HEK293 (cell line): ENCODE results near the gene ADAMTS16.

Experiments used
- CTCF ChIA-PET: fragments of 350-600 bp; formaldehyde crosslinking; extraction: SDS; loops from one replicate; lab custom pipeline; 2021; ENCODE audit warnings: antibody characterized with exemption; lab: Yijun Ruan, JAX
- POLR2A ChIA-PET: fragments of 300-600 bp; formaldehyde crosslinking; extraction: SDS; loops from one replicate; lab custom pipeline; 2020; ENCODE audit warnings: antibody characterized with exemption, inconsistent platforms; lab: Yijun Ruan, JAX
- H3K27ac ChIP-seq: fragments of 200-500 bp; sonication (Bioruptor generic); 2 replicates; pipeline ENCODE4 v1.5.1; 2014; ENCODE audit warnings: low read depth, low read length, control low read depth, inconsistent platforms; ENCODE audit errors: extremely low read depth
- H3K36me3 ChIP-seq, 2 experiments: fragments of 200-500 bp in 1 of 2; sonication (Bioruptor generic) in 1 of 2; 1 replicate in 1 of 2; 2 replicates in 1 of 2; pipeline ENCODE4 v1.5.1; 2014 to 2017; ENCODE audit warnings: inconsistent platforms in 2 of 2, low read length in 2 of 2; ENCODE audit not compliant: control insufficient read depth in 2 of 2, insufficient read depth in 1 of 2
- H3K4me1 ChIP-seq: fragments of 200-500 bp; sonication (Bioruptor generic); 2 replicates; pipeline ENCODE4 v1.5.1; 2014; ENCODE audit warnings: mild to moderate bottlenecking, low read length, inconsistent platforms; ENCODE audit not compliant: control insufficient read depth, insufficient read depth
- H3K4me3 ChIP-seq: 2 replicates; pipeline ENCODE4 v1.5.1; 2011; ENCODE audit warnings: low read depth, mild to moderate bottlenecking, control low read depth, low read length, moderate library complexity
- H3K9me3 ChIP-seq: fragments of 200-500 bp; sonication (Bioruptor generic); 2 replicates; pipeline ENCODE4 v1.5.1; 2014; ENCODE audit warnings: low read depth, low read length, inconsistent platforms; ENCODE audit not compliant: control insufficient read depth, insufficient read depth
- AEBP2 ChIP-seq: fragments of 450-650 bp; formaldehyde crosslinking; IDR thresholded peaks from 2 replicates; pipeline ENCODE4 v1.5.1; 2016; ENCODE audit warnings: missing biosample characterization, missing genetic modification characterization, borderline replicate concordance
- ATF2 ChIP-seq: fragments of 450-650 bp; formaldehyde crosslinking; IDR thresholded peaks from 2 replicates; pipeline ENCODE4 v1.5.1; 2016; ENCODE audit warnings: missing biosample characterization, missing genetic modification characterization, low read depth
- EGR2 ChIP-seq: fragments of 450-650 bp; formaldehyde crosslinking; IDR thresholded peaks from 2 replicates; pipeline ENCODE4 v1.5.1; 2016; ENCODE audit warnings: low read depth, missing biosample characterization, missing genetic modification characterization
- KLF16 ChIP-seq: fragments of 450-650 bp; formaldehyde crosslinking; IDR thresholded peaks from 2 replicates; pipeline ENCODE4 v1.5.1; 2017; ENCODE audit warnings: missing biosample characterization, missing genetic modification characterization
- ZBTB1 ChIP-seq: fragments of 450-650 bp; formaldehyde crosslinking; IDR thresholded peaks from 2 replicates; pipeline ENCODE4 v1.5.1; 2016; ENCODE audit warnings: missing biosample characterization, missing genetic modification characterization
- ZBTB20 ChIP-seq: fragments of 450-650 bp; formaldehyde crosslinking; IDR thresholded peaks from 2 replicates; pipeline ENCODE4 v1.5.1; 2016; ENCODE audit warnings: missing biosample characterization, missing genetic modification characterization
- ZNF223 ChIP-seq: fragments of 450-650 bp; formaldehyde crosslinking; IDR thresholded peaks from 2 replicates; pipeline ENCODE4 v1.5.1; 2016; ENCODE audit warnings: missing biosample characterization, missing genetic modification characterization
- ZNF23 ChIP-seq: fragments of 450-650 bp; formaldehyde crosslinking; IDR thresholded peaks from 2 replicates; pipeline ENCODE4 v1.5.1; 2016; ENCODE audit warnings: missing biosample characterization, missing genetic modification characterization, borderline replicate concordance
- ZNF394 ChIP-seq: fragments of 450-650 bp; formaldehyde crosslinking; IDR thresholded peaks from 2 replicates; pipeline ENCODE4 v1.5.1; 2016; ENCODE audit warnings: missing biosample characterization, missing genetic modification characterization, mild to moderate bottlenecking, moderate library complexity, borderline replicate concordance
- ZNF404 ChIP-seq: fragments of 450-650 bp; formaldehyde crosslinking; IDR thresholded peaks from 2 replicates; pipeline ENCODE4 v1.5.1; 2017; ENCODE audit warnings: missing biosample characterization, missing genetic modification characterization
- ZNF433 ChIP-seq: fragments of 450-650 bp; formaldehyde crosslinking; IDR thresholded peaks from 2 replicates; pipeline ENCODE4 v1.5.1; 2016; ENCODE audit warnings: missing biosample characterization, missing genetic modification characterization, low read depth
- ZNF677 ChIP-seq: fragments of 450-650 bp; IDR thresholded peaks from 2 replicates; pipeline ENCODE4 v1.5.0; 2018; ENCODE audit warnings: missing biosample characterization, mild to moderate bottlenecking, missing genetic modification characterization, moderate library complexity
- ZNF768 ChIP-seq: fragments of 450-650 bp; formaldehyde crosslinking; IDR thresholded peaks from 2 replicates; pipeline ENCODE4 v1.5.1; 2018; ENCODE audit warnings: missing biosample characterization, mild to moderate bottlenecking, missing genetic modification characterization
- ZNF837 ChIP-seq: fragments of 450-650 bp; formaldehyde crosslinking; IDR thresholded peaks from 2 replicates; pipeline ENCODE4 v1.5.1; 2016; ENCODE audit warnings: missing biosample characterization, missing genetic modification characterization
- TF ChIP-seq, protein P1 (sequence below): fragments of 450-650 bp; formaldehyde crosslinking; IDR thresholded peaks from 2 replicates; pipeline ENCODE4 v1.5.1; 2016; ENCODE audit warnings: missing biosample characterization, missing genetic modification characterization
- TF ChIP-seq, protein P2 (sequence below): fragments of 450-650 bp; formaldehyde crosslinking; IDR thresholded peaks from 2 replicates; pipeline ENCODE4 v1.5.1; 2017; ENCODE audit warnings: missing biosample characterization, missing genetic modification characterization
- TF ChIP-seq, protein P3 (sequence below): fragments of 450-650 bp; formaldehyde crosslinking; IDR thresholded peaks from 2 replicates; pipeline ENCODE4 v1.5.1; 2016; ENCODE audit warnings: missing biosample characterization, missing genetic modification characterization

The ADAMTS16 gene

GRCh38 chr5:5356765-5357164, 216.6 kb downstream of the ADAMTS16 start:
- Histone ChIP-seq H3K4me3 (no peak overlapping the region), H3K27ac (no peak overlapping the region), H3K4me1 (peaks cover 10% of the 10 kb centered on the region), H3K9me3 (no peaks in the 10 kb centered on the region), H3K36me3 (no peaks in the 10 kb centered on the region)
- ChIA-PET CTCF (interaction anchor here (0.6 kb wide), 1 partner anchor 566 kb away, joined by 3 read pairs; no protein-coding TSS in a partner anchor), POLR2A (no interaction called here)
- no peak for TF ChIP-seq ZNF837 (tag by site-specific recombination)
- TF ChIP-seq ZNF223, result no peak
- TF ChIP-seq, protein P1, sequence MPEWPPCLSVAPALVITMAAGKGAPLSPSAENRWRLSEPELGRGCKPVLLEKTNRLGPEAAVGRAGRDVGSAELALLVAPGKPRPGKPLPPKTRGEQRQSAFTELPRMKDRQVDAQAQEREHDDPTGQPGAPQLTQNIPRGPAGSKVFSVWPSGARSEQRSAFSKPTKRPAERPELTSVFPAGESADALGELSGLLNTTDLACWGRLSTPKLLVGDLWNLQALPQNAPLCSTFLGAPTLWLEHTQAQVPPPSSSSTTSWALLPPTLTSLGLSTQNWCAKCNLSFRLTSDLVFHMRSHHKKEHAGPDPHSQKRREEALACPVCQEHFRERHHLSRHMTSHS (tag by site-specific recombination), result no peak
- no peak for TF ChIP-seq ZBTB1 (tag by site-specific recombination)
- TF ChIP-seq, protein P2, sequence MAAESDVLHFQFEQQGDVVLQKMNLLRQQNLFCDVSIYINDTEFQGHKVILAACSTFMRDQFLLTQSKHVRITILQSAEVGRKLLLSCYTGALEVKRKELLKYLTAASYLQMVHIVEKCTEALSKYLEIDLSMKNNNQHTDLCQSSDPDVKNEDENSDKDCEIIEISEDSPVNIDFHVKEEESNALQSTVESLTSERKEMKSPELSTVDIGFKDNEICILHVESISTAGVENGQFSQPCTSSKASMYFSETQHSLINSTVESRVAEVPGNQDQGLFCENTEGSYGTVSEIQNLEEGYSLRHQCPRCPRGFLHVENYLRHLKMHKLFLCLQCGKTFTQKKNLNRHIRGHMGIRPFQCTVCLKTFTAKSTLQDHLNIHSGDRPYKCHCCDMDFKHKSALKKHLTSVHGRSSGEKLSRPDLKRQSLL (tag by site-specific recombination), result no peak
- no peak for TF ChIP-seq ZBTB20 (tag by site-specific recombination)
- no peak for TF ChIP-seq ZNF677 (tag by site-specific recombination)
- no peak for TF ChIP-seq EGR2 (tag by site-specific recombination)
- TF ChIP-seq ZNF23 (tag by site-specific recombination), result no peak
- no peak for TF ChIP-seq KLF16 (tag by site-specific recombination)
- TF ChIP-seq, protein P3, sequence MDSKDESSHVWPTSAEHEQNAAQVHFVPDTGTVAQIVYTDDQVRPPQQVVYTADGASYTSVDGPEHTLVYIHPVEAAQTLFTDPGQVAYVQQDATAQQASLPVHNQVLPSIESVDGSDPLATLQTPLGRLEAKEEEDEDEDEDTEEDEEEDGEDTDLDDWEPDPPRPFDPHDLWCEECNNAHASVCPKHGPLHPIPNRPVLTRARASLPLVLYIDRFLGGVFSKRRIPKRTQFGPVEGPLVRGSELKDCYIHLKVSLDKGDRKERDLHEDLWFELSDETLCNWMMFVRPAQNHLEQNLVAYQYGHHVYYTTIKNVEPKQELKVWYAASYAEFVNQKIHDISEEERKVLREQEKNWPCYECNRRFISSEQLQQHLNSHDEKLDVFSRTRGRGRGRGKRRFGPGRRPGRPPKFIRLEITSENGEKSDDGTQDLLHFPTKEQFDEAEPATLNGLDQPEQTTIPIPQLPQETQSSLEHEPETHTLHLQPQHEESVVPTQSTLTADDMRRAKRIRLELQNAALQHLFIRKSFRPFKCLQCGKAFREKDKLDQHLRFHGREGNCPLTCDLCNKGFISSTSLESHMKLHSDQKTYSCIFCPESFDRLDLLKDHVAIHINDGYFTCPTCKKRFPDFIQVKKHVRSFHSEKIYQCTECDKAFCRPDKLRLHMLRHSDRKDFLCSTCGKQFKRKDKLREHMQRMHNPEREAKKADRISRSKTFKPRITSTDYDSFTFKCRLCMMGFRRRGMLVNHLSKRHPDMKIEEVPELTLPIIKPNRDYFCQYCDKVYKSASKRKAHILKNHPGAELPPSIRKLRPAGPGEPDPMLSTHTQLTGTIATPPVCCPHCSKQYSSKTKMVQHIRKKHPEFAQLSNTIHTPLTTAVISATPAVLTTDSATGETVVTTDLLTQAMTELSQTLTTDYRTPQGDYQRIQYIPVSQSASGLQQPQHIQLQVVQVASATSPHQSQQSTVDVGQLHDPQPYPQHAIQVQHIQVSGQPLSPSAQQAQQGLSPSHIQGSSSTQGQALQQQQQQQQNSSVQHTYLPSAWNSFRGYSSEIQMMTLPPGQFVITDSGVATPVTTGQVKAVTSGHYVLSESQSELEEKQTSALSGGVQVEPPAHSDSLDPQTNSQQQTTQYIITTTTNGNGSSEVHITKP (tag by site-specific recombination), result no peak
- TF ChIP-seq ZNF768, result no peak
- TF ChIP-seq ZNF404 (tag by site-specific recombination), result no peak
- TF ChIP-seq ZNF394, result no peak
- no peak for TF ChIP-seq ZNF433 (tag by site-specific recombination)

DNA sequence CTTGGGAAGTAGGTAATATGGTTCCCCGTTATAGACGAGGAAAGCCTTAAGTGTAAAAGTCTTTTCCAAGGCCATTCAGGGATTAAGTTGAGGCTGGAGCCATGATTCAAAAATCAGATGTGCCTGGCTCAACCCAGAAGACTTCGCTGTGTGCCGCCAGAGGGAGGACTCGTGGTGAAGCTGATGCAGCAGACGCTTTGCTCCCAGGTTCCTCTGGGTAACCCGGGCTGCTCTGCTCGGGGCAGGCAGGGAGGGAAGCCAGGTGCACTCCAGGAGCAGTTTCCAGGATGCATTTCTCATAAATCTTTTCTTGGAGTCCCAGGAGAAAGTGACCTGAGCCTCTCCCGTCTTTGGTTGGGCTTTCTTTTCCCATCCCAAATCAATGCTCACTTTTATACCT, 219.5 kb downstream of the ADAMTS16 start:
- TF ChIP-seq AEBP2 (tag by site-specific recombination) (no peak), ATF2 (tag by site-specific recombination) (0 out of 2 replicates have a peak, but pooled peaks have one; percentile 37)
- no peaks in the 10 kb centered on the region for H3K9me3 ChIP-seq
- CTCF ChIA-PET, result interaction anchor here (0.6 to 1.0 kb wide), 2 partner anchors 59 to 68 kb away, joined by 3 read pairs; no protein-coding TSS in a partner anchor
- no peaks in the 10 kb centered on the region for H3K36me3 ChIP-seq
- H3K4me1 ChIP-seq, result peaks cover 21% of the 10 kb centered on the region
- POLR2A ChIA-PET, result no interaction called here
- H3K4me3 ChIP-seq, result no peak overlapping the region
- H3K27ac ChIP-seq, result no peak overlapping the region
